ENCODE data around the gene CRYBG1.

- no peak for TF ChIP-seq USF2 (CRISPR knock-in tag; IDR thresholded peaks at IDR 0.05)
- TF ChIP-seq, protein P1, sequence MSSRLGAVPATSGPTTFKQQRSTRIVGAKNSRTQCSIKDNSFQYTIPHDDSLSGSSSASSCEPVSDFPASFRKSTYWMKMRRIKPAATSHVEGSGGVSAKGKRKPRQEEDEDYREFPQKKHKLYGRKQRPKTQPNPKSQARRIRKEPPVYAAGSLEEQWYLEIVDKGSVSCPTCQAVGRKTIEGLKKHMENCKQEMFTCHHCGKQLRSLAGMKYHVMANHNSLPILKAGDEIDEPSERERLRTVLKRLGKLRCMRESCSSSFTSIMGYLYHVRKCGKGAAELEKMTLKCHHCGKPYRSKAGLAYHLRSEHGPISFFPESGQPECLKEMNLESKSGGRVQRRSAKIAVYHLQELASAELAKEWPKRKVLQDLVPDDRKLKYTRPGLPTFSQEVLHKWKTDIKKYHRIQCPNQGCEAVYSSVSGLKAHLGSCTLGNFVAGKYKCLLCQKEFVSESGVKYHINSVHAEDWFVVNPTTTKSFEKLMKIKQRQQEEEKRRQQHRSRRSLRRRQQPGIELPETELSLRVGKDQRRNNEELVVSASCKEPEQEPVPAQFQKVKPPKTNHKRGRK (CRISPR knock-in tag; IDR thresholded peaks at IDR 0.05; ENCODE audit: borderline replicate concordance), result no peak
- no peak for TF ChIP-seq ATF3 (CRISPR knock-in tag; conservative IDR thresholded peaks at IDR 0.05)
- TF ChIP-seq, protein P2, sequence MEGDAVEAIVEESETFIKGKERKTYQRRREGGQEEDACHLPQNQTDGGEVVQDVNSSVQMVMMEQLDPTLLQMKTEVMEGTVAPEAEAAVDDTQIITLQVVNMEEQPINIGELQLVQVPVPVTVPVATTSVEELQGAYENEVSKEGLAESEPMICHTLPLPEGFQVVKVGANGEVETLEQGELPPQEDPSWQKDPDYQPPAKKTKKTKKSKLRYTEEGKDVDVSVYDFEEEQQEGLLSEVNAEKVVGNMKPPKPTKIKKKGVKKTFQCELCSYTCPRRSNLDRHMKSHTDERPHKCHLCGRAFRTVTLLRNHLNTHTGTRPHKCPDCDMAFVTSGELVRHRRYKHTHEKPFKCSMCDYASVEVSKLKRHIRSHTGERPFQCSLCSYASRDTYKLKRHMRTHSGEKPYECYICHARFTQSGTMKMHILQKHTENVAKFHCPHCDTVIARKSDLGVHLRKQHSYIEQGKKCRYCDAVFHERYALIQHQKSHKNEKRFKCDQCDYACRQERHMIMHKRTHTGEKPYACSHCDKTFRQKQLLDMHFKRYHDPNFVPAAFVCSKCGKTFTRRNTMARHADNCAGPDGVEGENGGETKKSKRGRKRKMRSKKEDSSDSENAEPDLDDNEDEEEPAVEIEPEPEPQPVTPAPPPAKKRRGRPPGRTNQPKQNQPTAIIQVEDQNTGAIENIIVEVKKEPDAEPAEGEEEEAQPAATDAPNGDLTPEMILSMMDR (IDR thresholded peaks at IDR 0.05), result no peak
- TF ChIP-seq ESRRA (CRISPR knock-in tag; IDR thresholded peaks at IDR 0.05; ENCODE audit: borderline replicate concordance), result no peak
- TF ChIP-seq FOXP1 (CRISPR knock-in tag; IDR thresholded peaks at IDR 0.05; ENCODE audit: borderline replicate concordance), result no peak
- TF ChIP-seq, protein P3, sequence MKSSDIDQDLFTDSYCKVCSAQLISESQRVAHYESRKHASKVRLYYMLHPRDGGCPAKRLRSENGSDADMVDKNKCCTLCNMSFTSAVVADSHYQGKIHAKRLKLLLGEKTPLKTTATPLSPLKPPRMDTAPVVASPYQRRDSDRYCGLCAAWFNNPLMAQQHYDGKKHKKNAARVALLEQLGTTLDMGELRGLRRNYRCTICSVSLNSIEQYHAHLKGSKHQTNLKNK (CRISPR knock-in tag; IDR thresholded peaks at IDR 0.05), result no peak
- no peak for TF ChIP-seq ATF1 (CRISPR knock-in tag; IDR thresholded peaks at IDR 0.05)
- no peak for TF ChIP-seq FOXJ3 (CRISPR knock-in tag; IDR thresholded peaks at IDR 0.05; ENCODE audit: borderline replicate concordance)
Observed at GRCh38 chr6:106411643-106412200, 51.2 kb downstream of the CRYBG1 start.

Data from WTC11 (cell line).